GM21717 (cell line): Measurements from ENCODE around the gene SMAP2.

Experiments used
- ATAC-seq: cut with Tn5 transposase; IDR thresholded peaks from one replicate; pipeline ENCODE4 v1.9.1; 2021; ENCODE audit warnings: mild to moderate bottlenecking, moderate library complexity; ENCODE audit not compliant: unreplicated experiment

The SMAP2 gene

DNA sequence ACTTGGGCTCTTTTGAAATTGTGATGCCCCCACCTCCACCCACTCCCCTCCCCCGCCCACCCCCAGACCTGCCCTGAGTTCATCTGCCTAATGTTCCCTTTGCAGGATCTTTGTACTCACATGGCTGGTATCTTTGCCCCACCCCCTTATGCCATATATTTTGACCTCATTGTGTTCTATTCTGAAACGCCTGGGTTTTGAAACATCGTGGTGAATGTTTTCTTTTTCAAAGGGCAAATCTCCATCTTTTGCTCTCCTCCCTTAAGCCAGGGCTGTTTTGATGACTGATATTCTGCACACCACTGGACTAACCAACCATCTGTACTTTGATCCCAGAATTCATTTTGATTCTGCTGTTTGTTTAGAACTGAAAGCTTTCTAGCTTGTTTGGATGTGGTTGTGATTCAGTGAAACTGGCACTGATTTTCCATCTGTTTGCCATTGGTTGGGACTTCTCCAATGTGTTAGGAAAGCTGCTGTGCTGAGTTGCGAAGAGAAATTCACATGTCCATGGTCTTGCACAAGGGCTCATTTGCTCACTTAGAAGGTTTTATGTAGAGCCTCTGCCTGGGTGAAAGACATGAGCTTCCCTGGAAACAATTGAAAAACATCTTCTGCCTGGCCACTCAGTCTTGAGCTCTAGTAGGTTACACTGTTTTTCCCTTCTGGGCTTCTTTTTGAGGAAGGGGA, 16.5 kb downstream of the SMAP2 start:
- ATAC-seq, result no peak

DNA sequence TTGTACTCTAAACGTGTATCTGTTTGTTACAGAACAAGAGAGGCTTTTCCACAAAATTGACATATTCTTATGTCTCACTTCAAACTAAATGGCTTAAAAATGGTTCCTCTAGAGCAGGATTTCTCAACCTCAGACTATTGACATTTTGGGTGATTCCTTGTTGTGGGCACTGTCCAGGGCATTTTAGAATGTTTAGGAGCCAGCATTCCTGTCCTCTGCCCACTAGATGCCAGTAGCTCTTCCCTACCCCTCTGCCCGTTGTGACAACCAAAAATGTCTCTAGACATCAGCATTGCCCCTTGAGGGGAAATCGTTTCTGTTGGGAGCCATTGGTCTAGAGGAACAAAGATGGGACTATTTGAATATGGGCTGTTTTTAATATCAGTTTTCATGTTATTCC, 17.3 kb downstream of the SMAP2 start:
- no peak for ATAC-seq

DNA sequence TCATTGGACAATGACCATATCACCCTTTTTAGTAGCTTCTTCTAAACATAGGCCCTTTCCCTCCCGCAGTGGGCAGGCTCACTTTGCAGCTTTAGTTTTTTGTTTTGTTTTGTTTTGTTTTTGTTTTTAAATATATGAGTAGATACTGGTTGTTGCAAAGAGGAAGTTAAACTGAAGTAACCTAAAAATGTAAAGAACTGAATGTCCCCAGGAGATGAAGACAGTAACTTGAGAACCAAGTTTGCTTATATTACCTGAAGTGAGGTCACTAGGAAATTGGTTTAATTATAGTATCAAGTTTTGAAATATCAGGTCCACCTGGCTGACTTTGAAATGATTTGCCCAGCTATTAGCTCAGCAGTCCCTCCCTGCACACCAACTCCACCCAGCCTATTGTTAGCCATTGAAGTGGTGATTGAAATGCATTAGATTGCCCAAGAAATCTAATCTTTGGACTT, 18.2 kb downstream of the SMAP2 start:
- no peak for ATAC-seq

DNA sequence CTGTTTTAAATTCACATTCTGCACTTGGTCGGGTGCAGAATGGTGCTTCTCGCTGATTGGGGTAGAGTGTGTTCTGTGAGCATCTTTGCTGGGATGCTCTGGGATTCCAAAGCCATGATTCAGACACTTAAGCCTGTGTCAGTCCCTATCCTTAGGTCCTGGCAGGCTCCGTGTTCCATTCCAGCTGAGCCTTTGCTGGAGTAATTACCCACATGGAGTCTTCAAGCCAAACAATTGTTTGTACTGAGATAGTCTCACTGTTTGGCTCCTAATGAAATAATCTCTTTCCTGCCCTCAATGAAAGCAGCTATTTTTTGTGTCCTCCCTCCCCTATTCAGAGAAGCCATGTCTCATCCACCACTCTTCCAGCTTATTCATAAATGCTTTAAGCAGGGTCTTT, 18.7 kb downstream of the SMAP2 start:
- no peak for ATAC-seq

DNA sequence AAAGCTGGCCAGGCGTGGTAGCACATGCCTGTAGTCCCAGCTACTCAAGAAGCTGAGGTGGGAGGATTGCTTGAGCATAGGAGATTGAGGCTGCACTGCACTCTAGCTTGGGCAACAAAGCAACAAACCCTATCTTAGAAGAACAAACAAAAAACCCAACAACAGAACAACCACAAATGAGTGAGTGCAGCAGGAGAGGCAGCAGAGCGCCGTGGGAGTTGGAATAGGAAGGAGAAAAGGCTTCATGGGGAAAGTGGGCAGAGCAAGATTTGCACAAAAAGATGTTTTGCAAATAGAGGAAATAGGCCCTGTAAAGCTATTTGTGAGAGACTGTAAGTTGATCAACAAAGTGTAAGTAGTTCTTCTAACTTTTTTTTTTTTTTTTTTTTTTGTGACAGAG, 19.6 kb downstream of the SMAP2 start:
- no peak for ATAC-seq

DNA sequence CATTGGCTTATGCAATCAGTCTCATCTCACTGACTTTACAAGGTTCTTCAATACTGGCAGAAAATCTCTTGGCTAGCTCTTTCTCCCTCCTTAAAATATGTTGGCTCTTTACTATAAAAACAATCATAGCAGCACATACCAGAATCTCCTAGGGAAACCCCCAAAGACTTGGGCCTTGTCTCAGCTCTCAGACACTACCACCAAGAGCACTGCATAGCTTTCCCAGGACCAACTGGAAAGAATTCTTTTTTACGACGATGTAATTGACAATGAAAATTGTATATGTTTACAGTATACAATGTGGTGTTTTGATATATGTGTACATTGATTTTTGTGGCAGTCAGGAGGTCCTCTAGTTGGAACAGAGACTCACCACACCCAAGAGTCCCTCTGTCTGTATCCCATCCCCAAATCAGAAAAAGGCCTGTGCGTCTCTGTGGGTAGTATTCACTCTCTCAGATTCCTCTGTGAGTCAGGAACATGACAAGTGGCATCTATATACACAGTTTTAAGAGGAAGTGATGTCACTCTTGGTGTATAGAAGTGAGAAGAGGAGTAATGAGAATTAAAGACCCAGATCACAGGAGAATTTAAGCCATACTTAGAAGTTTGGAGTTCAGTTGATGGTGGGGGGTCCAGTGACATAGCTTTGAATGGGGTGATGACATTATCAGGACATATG, 21.1 kb downstream of the SMAP2 start:
- no peak for ATAC-seq

DNA sequence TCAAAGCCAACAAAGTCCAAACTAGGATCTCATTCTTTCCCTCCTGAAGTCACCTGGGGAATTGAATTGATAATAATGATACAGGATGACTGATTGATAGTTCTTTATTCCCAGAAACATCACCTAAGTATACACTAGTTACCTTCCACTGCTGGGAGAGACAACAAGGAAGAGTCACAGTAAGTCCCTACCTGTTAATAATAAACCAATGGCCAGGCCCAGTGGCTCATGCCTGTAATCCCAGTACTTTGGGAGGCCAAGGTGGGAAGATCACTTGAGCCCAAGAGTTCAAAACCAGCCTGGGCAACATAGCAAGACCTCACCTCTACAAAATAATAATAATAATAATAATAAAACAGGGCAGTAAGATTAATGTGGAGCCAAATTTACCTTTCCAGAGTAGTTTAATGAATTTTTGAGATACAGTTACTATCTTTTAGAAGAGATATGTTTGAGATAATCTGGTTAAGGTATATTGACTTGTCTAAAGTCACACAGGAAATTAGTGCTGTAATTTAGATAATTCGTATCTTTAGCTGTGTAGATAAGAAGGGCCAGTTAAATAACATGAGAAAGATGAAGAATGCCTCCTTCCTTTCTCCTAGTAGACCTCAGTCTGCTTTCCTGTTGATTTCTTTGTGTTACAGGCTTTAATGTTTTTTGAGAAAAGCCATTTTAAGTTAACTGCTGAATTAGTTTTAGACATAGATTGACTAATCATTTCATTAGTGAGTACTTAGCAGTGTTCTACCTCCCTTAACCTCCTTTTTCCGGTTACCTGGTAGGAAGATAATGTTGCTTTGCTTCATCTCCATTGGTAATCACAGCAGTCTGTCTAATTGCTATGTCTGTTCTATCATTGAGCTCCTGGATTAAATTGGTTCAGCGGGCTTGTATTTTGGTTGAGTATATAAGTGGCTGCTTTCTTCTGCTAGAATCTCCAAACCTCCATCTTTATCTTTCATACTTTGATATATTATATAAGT, 22.0 kb downstream of the SMAP2 start:
- ATAC-seq, result no peak

DNA sequence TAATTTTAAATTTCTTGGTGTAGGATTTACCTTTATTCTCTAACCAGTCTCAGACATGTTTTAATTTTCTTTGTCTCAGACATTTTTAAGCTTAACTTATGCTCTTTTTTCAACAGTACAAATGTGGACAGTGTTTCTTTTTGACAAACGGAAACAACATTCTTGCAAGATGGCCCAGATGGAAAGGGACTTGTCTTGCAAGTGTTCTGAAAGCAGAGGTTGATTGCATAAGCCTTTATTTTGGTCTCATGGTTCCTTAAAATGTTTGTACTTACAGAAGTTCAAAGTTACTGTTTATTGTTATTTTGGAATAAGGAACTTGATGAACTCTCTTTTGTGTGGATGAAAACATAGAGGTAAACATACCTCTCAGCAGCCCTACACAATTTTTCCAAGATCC, 22.9 kb downstream of the SMAP2 start:
- no peak for ATAC-seq

DNA sequence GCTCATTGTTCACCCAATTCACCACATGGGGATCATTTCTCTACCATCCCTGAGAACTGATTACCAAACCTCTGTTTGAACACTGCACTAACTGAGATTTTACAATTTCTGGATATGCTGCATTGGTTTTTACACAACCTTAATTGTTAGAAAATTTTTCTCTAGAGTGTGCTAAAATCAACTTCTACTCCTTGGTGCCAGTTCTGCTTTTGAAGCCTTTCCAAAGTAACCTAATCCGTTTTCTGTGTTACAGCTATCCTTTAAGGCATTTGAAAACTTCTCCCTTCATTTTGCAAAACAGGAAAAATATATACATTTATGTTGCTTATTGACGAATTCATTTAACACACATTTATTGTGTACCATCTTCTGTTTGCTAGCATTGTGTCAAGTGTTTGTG, 23.7 kb downstream of the SMAP2 start:
- ATAC-seq, result no peak

DNA sequence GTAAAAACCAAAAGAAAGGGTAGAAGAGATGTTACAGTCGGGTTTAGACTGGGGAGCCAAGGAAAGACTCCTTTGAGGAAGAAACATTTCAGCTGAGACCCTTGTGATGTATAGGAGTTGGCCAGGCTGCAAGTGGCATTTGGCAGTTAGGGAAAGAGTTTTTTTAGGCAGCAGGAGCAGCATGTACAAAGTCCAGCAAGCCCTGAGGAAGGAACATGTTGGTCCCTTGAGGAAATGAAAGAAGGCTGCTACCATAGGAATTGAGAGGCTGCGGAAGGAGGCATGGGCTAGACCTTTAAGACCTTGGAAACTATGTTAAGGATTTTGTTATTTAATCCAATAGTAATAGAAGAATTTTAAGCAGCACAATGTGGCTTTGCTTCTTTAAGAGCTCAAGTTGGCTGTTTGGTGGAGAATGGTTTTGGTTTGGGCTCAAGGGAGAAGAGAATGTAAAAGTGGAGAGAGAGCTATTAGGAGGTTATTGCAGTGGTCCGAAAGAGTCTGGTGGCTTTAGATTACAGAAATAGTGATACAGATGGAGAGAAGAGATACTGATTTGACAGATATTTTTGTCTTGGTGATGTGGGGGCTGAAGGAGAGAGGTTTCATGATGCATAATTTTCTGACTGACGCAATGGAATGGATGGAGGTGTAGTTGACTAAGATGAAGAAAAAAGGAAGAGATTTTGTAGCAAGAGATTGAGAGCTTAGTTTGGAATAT, 26.6 kb downstream of the SMAP2 start:
- peak; percentile 46 for ATAC-seq

DNA sequence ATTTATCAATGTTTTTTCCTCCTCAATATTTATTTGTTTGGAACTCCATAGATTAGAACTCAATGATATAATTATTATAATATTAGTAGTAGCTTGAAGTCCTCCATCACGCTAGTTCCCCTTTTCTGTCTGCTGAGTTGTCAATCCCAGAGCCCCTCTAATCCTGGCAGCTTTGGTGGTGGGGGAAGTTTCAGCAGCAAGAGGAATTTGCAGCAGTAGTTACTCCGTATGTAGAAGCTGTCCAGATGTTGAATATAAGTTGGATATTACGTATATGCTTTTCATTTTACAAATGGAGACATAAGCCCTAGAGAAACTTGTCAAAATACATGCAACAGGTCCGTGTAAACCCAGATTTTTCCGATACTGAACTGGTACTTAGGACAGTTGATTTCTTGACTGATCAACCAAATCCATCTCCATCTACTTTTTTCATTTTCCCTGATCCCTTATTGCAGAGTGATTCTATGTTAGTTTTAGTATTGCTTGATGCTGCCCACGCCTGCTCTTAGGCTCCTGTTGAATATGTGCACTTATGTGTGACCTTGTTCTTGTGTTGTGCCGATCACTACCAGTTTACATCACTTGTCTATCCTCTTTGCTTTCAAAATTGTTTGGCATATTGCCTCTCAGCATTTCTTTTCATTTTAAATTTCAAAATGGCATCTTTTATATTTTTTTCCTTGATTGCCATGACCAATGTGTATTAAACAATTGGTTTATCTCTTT, 28.1 kb downstream of the SMAP2 start:
- no peak for ATAC-seq

DNA sequence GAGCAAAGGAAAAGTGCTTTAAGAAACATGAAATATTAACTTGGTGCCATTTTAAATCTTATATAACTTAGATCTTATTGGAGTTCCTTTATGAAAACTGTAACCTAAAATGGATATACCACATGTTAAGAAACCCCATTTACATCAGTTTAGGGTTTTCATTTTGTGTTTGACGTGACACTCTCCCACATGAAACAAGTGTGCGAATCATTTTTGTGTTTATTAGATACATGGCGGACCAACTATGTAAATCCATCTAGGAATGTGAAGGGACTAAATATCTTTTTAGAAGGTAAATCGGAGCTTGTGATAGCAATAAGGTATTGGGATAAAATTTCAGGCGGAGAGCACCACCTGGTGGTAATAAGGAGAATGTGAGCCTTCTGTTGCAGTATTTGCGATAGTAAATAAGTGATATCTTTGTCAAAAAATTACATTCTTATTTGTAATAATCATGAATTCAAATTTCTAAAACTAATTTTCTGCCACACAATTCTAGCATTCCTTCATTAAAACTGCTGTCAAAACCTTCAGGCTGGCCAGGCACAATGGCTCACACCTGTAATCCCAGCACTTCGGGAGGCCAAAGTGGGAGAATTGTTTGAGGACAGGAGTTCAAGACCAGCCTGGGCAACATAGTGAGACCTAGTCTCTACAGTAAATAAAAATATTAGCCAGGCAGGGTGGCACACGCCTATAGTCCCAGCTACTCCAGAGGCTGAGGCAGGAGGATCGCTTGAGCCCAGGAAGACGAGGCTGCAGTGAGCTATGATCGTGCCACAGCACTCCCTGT, 31.3 kb downstream of the SMAP2 start:
- no peak for ATAC-seq

DNA sequence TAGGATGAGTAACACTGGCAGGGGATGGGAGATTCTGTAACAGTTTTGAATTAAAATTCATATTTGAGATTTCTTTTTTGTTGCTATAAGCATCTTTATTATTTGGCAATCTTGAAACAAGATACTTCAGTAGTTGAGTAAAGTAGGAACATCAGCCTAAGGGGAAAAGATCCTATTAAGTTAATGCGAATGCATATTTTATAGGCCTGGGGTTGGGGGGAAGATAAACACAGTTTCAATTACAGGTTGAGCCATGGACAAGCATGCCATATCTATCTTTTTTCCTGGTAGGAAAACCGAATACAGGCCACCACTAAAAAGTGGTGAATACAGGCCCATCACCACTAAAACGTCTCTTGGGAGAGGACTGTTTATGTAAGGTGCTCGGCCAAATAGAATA, 32.3 kb downstream of the SMAP2 start:
- ATAC-seq, result no peak

DNA sequence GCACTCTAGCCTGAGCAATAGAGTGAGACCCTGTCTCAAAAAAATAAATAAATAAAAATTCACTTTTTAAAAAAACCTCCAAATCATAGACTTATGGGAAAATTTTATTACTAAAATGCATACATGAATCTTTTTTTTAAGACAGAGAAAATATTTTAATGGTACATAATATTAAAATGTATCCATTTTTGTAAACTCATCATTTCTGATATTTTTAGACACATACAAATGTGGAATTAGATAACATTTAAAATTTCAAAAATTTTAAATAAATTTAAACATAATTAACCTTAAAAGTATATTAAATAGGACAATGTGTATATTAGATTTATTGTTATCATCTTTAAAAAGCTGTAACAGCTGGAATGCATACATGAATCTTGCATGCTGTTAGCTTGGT, 33.9 kb downstream of the SMAP2 start:
- no peak for ATAC-seq

DNA sequence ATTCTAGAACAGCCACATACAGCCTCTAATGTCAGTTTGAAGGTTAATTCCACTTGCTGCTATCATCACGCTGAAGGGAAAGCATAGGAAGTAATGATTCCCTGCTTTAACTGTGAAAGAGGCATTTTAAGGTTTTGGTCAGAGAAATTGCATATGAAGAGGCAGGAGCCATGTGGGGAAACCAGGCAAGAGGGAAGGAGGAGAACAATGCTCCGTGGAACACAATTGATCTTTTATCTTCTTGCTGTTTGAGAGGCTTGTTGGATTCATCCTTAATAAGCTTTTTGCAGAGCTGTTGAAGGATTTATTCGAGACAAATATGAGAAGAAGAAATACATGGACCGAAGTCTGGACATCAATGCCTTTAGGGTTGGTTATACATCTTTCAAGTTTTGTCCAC, 35.9 kb downstream of the SMAP2 start:
- ATAC-seq, result no peak

DNA sequence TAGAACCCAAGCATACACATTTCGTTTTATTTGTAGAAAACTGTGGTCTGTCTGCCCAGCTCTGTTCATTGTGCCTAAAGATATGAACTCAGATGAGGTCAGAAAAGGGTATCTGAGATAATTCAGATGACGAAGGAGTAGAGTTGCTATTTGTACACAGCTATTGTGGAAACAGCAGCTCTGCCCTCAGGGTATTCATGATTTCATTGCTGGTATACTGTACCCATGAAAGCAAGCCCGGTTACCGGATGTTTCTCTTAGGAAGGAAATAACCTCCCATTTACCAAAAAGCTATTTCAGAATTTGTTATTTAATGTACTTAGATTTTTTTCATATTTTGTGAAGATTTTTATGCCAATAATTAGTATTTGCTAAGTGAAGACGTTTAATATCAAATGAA, 37.8 kb downstream of the SMAP2 start:
- ATAC-seq, result no peak

DNA sequence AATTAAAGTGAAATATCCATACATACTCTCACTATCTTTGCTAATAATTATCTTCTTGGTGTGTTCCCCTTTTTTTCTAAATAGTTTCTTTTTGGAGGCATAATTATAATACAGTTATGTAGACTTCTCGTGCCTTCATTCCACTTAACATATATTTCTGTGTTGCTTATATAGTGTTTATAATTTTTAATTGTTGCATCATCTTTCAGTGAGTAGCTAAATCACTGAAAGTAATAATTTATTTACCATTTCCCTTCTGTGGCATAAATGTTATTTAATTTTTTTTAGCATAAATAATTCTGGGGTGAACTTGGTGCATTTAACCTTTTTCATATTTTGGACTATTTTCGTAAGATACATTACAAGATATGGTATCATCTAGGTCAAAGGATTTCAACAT, 38.3 kb downstream of the SMAP2 start:
- no peak for ATAC-seq

DNA sequence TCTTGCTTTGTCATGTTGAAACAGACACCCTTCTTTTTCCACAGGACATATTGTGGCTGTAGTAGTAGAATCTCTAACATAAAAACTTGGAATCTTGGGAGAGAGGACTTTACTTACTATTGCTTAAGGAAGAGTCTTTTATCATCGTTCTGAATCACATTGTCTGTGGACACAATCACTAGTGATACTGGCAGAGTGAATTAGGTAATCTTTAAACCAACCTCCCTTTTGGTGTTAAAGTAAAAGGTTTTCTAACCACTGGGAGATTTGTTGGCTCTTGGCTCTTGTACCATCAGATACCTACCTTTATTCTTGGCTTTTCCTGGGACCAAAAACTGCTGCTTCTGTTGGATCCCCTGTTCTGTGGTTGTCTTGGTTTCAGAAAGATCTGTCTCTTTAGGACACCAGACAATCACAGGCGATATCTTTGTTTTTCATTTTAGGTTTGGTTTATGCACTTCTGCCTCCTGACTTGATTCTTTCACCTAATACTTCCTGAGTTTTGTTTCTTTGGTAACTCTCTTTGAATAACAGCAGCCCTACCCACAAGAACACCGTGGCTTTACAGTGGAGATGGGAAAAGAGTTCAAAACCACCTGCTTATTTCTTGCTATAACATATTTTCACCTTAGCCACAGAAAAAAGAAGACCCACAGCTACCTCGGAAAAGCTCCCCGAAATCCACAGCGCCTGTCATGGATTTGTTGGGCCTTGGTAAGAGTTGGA, 40.2 kb downstream of the SMAP2 start:
- no peak for ATAC-seq

DNA sequence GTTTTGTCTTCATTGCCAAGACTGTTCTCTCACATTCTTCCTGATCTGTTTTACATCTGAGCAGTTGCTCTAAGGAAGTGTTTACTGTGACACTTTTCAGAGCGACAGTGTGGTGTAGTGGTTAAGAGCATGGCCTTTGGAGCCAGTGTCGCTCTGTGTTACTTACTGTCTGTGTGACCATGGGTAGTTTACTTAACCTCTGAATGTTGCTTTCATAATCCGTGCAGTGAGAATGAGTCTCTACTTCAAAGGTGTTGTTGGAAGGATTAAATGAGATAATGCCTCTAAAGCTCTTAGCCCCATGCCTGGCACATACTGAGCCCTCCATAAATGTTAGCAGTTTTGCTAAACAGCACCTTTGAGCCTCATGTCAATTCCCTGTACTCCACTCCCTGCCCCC, 40.8 kb downstream of the SMAP2 start:
- no peak for ATAC-seq
